GM23338 (cell line): ENCODE data around the gene B3GNT4.

ENCODE experiments used
- CREB1 ChIP-seq: fragments of 250-450 bp; sonication (Bioruptor Pico); IDR thresholded peaks from 2 replicates; pipeline ENCODE4 v1.5.0; 2020; ENCODE audit warnings: low read depth, mild to moderate bottlenecking, moderate library complexity
- CTCF ChIP-seq, 2 experiments: fragments of 200-600 bp in 1 of 2; sonication (generic) in 1 of 2; conservative IDR thresholded peaks; 2 replicates each; pipeline versions ENCODE4 v1.5.1 to v1.6.1; 2016 to 2017; ENCODE audit warnings: antibody characterized with exemption in 2 of 2, low read depth in 2 of 2, mild to moderate bottlenecking in 2 of 2, moderate library complexity in 1 of 2
- ETS1 ChIP-seq: IDR thresholded peaks from 2 replicates; pipeline ENCODE4 v1.6.1; 2016; ENCODE audit warnings: antibody characterized with exemption
- EZH2 ChIP-seq: fragments of 200-600 bp; sonication (generic); IDR thresholded peaks from one replicate; pipeline ENCODE4 v1.8.0; 2017; ENCODE audit warnings: antibody characterized with exemption, mild to moderate bottlenecking, low read depth; ENCODE audit not compliant: unreplicated experiment
- EZH2phosphoT487 ChIP-seq: fragments of 200-600 bp; sonication (generic); IDR thresholded peaks from one replicate; pipeline ENCODE4 v1.8.1; 2018; ENCODE audit warnings: antibody characterized with exemption; ENCODE audit not compliant: unreplicated experiment
- JUNB ChIP-seq: IDR thresholded peaks from one replicate; pipeline ENCODE4 v1.6.1; 2016; ENCODE audit warnings: antibody characterized with exemption; ENCODE audit not compliant: unreplicated experiment
- POLR2AphosphoS5 ChIP-seq: IDR thresholded peaks from 2 replicates; pipeline ENCODE4 v1.6.1; 2016; ENCODE audit warnings: antibody characterized with exemption, low read depth
- TF ChIP-seq, protein P1 (sequence below): IDR thresholded peaks from one replicate; pipeline ENCODE4 v1.6.1; 2018; ENCODE audit warnings: antibody characterized with exemption; ENCODE audit not compliant: unreplicated experiment

- TF ChIP-seq POLR2AphosphoS5, result no peak
- TF ChIP-seq EZH2, result no peak
- TF ChIP-seq CTCF (conservative IDR thresholded peaks at IDR 0.05; ENCODE audit: low read depth in 2 of 2), result peak; percentile 34 to 53; a peak in 3 of 4 replicates
- TF ChIP-seq, protein P1, sequence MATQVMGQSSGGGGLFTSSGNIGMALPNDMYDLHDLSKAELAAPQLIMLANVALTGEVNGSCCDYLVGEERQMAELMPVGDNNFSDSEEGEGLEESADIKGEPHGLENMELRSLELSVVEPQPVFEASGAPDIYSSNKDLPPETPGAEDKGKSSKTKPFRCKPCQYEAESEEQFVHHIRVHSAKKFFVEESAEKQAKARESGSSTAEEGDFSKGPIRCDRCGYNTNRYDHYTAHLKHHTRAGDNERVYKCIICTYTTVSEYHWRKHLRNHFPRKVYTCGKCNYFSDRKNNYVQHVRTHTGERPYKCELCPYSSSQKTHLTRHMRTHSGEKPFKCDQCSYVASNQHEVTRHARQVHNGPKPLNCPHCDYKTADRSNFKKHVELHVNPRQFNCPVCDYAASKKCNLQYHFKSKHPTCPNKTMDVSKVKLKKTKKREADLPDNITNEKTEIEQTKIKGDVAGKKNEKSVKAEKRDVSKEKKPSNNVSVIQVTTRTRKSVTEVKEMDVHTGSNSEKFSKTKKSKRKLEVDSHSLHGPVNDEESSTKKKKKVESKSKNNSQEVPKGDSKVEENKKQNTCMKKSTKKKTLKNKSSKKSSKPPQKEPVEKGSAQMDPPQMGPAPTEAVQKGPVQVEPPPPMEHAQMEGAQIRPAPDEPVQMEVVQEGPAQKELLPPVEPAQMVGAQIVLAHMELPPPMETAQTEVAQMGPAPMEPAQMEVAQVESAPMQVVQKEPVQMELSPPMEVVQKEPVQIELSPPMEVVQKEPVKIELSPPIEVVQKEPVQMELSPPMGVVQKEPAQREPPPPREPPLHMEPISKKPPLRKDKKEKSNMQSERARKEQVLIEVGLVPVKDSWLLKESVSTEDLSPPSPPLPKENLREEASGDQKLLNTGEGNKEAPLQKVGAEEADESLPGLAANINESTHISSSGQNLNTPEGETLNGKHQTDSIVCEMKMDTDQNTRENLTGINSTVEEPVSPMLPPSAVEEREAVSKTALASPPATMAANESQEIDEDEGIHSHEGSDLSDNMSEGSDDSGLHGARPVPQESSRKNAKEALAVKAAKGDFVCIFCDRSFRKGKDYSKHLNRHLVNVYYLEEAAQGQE, result no peak
- no peak for TF ChIP-seq EZH2phosphoT487
- TF ChIP-seq CREB1 (CRISPR knock-in tag), result no peak
- no peak for TF ChIP-seq ETS1
- TF ChIP-seq JUNB, result no peak
Observed at GRCh38 chr12:122159882-122160281, 43.6 kb upstream of the B3GNT4 start.
